GM23338 (cell line): ENCODE data around the gene SLC7A6. TPM values are rescaled to one million over a fixed set of nuclear protein-coding genes. Genes with fewer than 3 reads are reported as not detected.

Experiments
- NANOG ChIP-seq: IDR thresholded peaks from 2 replicates; pipeline ENCODE4 v1.6.1; 2016; ENCODE audit warnings: antibody characterized with exemption, borderline replicate concordance
- POLR2AphosphoS5 ChIP-seq: IDR thresholded peaks from 2 replicates; pipeline ENCODE4 v1.6.1; 2016; ENCODE audit warnings: antibody characterized with exemption, low read depth
- REST ChIP-seq: IDR thresholded peaks from one replicate; pipeline ENCODE4 v1.6.1; 2018; ENCODE audit warnings: antibody characterized with exemption; ENCODE audit not compliant: unreplicated experiment
- ZNF331 ChIP-seq: fragments of 250-450 bp; sonication (Bioruptor Pico); IDR thresholded peaks from 2 replicates; pipeline ENCODE4 v1.5.0; 2020; ENCODE audit warnings: low read depth, mild to moderate bottlenecking, moderate library complexity
- polyA plus RNA-seq: library from polyadenylated mRNA; unstranded; fragments of >200 nt; fragmentation: Nextera tagmentation; extraction: Ambion mirVana; gene quantifications from 2 replicates; pipeline ENCODE4 v1.2.1, GENCODE V29; 2016
- total RNA-seq: library from RNA; depleted of rRNA; stranded (reverse); fragments of >200 nt; shearing (Covaris generic); gene quantifications from 2 replicates; pipeline ENCODE4 v1.2.3, GENCODE V29; 2014
- TF ChIP-seq, protein P1 (sequence below): fragments of 250-450 bp; sonication (Bioruptor Pico); IDR thresholded peaks from 2 replicates; pipeline ENCODE4 v1.5.0; 2020; ENCODE audit warnings: mild to moderate bottlenecking, moderate library complexity
- TF ChIP-seq, protein P2 (sequence below), 2 experiments: fragments of 200-600 bp in 1 of 2; sonication (generic) in 1 of 2; conservative IDR thresholded peaks; 2 replicates each; pipeline versions ENCODE4 v1.5.1 to v1.6.1; 2016 to 2017; ENCODE audit warnings: antibody characterized with exemption in 2 of 2, low read depth in 2 of 2, mild to moderate bottlenecking in 2 of 2, moderate library complexity in 1 of 2

The SLC7A6 gene
- total and polyA plus RNA-seq, 2 experiments from 2014 or later: 16.6 to 30.9 TPM

DNA sequence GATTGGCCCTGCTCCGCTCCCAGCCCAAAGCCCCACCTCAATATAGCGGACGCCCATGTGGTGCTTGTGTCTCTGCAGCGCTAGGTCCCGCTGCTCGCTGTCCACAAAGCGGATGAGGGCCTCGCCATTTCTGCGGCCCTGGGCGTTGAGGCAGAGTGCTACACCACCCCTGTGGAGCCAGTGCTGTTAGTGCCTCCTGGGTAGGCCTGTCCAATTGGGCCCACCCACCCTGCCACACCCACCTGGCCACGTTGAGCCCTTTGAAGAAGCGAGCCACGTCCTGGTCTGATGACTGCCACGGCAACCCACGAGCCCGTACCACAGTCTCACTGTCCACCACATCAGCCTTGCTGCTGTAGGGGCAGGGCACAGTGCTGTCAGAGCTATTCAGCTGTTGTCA, 32.0 kb upstream of the SLC7A6 start (continued):
- TF ChIP-seq, protein P1, sequence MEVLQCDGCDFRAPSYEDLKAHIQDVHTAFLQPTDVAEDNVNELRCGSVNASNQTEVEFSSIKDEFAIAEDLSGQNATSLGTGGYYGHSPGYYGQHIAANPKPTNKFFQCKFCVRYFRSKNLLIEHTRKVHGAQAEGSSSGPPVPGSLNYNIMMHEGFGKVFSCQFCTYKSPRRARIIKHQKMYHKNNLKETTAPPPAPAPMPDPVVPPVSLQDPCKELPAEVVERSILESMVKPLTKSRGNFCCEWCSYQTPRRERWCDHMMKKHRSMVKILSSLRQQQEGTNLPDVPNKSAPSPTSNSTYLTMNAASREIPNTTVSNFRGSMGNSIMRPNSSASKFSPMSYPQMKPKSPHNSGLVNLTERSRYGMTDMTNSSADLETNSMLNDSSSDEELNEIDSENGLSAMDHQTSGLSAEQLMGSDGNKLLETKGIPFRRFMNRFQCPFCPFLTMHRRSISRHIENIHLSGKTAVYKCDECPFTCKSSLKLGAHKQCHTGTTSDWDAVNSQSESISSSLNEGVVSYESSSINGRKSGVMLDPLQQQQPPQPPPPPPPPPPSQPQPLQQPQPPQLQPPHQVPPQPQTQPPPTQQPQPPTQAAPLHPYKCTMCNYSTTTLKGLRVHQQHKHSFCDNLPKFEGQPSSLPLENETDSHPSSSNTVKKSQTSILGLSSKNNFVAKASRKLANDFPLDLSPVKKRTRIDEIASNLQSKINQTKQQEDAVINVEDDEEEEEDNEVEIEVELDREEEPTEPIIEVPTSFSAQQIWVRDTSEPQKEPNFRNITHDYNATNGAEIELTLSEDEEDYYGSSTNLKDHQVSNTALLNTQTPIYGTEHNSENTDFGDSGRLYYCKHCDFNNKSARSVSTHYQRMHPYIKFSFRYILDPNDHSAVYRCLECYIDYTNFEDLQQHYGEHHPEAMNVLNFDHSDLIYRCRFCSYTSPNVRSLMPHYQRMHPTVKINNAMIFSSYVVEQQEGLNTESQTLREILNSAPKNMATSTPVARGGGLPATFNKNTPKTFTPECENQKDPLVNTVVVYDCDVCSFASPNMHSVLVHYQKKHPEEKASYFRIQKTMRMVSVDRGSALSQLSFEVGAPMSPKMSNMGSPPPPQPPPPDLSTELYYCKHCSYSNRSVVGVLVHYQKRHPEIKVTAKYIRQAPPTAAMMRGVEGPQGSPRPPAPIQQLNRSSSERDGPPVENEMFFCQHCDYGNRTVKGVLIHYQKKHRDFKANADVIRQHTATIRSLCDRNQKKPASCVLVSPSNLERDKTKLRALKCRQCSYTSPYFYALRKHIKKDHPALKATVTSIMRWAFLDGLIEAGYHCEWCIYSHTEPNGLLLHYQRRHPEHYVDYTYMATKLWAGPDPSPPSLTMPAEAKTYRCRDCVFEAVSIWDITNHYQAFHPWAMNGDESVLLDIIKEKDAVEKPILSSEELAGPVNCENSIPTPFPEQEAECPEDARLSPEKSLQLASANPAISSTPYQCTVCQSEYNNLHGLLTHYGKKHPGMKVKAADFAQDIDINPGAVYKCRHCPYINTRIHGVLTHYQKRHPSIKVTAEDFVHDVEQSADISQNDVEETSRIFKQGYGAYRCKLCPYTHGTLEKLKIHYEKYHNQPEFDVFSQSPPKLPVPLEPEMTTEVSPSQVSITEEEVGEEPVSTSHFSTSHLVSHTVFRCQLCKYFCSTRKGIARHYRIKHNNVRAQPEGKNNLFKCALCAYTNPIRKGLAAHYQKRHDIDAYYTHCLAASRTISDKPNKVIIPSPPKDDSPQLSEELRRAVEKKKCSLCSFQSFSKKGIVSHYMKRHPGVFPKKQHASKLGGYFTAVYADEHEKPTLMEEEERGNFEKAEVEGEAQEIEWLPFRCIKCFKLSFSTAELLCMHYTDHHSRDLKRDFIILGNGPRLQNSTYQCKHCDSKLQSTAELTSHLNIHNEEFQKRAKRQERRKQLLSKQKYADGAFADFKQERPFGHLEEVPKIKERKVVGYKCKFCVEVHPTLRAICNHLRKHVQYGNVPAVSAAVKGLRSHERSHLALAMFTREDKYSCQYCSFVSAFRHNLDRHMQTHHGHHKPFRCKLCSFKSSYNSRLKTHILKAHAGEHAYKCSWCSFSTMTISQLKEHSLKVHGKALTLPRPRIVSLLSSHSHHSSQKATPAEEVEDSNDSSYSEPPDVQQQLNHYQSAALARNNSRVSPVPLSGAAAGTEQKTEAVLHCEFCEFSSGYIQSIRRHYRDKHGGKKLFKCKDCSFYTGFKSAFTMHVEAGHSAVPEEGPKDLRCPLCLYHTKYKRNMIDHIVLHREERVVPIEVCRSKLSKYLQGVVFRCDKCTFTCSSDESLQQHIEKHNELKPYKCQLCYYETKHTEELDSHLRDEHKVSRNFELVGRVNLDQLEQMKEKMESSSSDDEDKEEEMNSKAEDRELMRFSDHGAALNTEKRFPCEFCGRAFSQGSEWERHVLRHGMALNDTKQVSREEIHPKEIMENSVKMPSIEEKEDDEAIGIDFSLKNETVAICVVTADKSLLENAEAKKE (CRISPR knock-in tag): no peak
- TF ChIP-seq ZNF331 (CRISPR knock-in tag) (no peak), POLR2AphosphoS5 (no peak), NANOG (no peak), REST (no peak)
- TF ChIP-seq, protein P2, sequence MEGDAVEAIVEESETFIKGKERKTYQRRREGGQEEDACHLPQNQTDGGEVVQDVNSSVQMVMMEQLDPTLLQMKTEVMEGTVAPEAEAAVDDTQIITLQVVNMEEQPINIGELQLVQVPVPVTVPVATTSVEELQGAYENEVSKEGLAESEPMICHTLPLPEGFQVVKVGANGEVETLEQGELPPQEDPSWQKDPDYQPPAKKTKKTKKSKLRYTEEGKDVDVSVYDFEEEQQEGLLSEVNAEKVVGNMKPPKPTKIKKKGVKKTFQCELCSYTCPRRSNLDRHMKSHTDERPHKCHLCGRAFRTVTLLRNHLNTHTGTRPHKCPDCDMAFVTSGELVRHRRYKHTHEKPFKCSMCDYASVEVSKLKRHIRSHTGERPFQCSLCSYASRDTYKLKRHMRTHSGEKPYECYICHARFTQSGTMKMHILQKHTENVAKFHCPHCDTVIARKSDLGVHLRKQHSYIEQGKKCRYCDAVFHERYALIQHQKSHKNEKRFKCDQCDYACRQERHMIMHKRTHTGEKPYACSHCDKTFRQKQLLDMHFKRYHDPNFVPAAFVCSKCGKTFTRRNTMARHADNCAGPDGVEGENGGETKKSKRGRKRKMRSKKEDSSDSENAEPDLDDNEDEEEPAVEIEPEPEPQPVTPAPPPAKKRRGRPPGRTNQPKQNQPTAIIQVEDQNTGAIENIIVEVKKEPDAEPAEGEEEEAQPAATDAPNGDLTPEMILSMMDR (conservative IDR thresholded peaks at IDR 0.05; ENCODE audit: low read depth in 2 of 2): no peak
